ENCODE data around the gene ECI2.
A peak's percentile ranks its signal among the peaks of the same experiment; 100 is the strongest.
"Not testable (repeated sequence)": the region's sequence is repeated elsewhere in the genome, so short reads cannot be mapped to it uniquely, and the experiment has no call there.

The ECI2 gene

GRCh38 chr6:4136354-4136831, 1.0 kb upstream of the ECI2 start:
- no peak for DNase-seq

GRCh38 chr6:4135665-4136353, 434 bp upstream of the ECI2 start:
- peak; percentile 96 for DNase-seq

GRCh38 chr6:4133941-4134838, 1.2 kb downstream of the ECI2 start:
- DNase-seq, result peak; percentile 49

GRCh38 chr6:4130357-4130987, 4.9 kb downstream of the ECI2 start:
- DNase-seq, result no peak

- DNase-seq, result no peak
These were observed 5.9 kb downstream of the ECI2 start for GRCh38 chr6:4129446-4129845.

- no peak for DNase-seq
These were observed 6.6 kb downstream of the ECI2 start for GRCh38 chr6:4128748-4129147.

GRCh38 chr6:4128072-4128471, 7.3 kb downstream of the ECI2 start:
- no peak for DNase-seq

- no peak for DNase-seq
These were observed 9.2 kb downstream of the ECI2 start for GRCh38 chr6:4125933-4126864.

- no peak for DNase-seq
These were observed 9.9 kb downstream of the ECI2 start for GRCh38 chr6:4125500-4125899.

GRCh38 chr6:4124351-4124750, 11.0 kb downstream of the ECI2 start:
- no peak for DNase-seq

- no peak for DNase-seq
These were observed 19.6 kb downstream of the ECI2 start for GRCh38 chr6:4115741-4116140.

- no peak for DNase-seq
These were observed 21.3 kb downstream of the ECI2 start for GRCh38 chr6:4114123-4114522.

- no peak for DNase-seq
These were observed 21.7 kb downstream of the ECI2 start for GRCh38 chr6:4113649-4114048.

- DNase-seq, result no peak
These were observed 23.0 kb downstream of the ECI2 start for GRCh38 chr6:4112366-4112765.

GRCh38 chr6:4109363-4109815, 26.0 kb downstream of the ECI2 start:
- not testable (repeated sequence) for DNase-seq

GRCh38 chr6:4108561-4109093, 26.7 kb downstream of the ECI2 start:
- no peak for DNase-seq

- no peak for DNase-seq
These were observed 27.5 kb downstream of the ECI2 start for GRCh38 chr6:4107873-4108272.

GRCh38 chr6:4105980-4106536, 29.3 kb downstream of the ECI2 start:
- no peak for DNase-seq

- DNase-seq, result no peak
These were observed 31.4 kb downstream of the ECI2 start for GRCh38 chr6:4103929-4104328.

GRCh38 chr6:4102687-4103244, 32.6 kb downstream of the ECI2 start:
- no peak for DNase-seq

- no peak for DNase-seq
These were observed 34.1 kb downstream of the ECI2 start for GRCh38 chr6:4101298-4101697.

Measured in eye (tissue), 1 donor.